ENCODE measurements around the gene SYT13. TPM values are rescaled to one million over a fixed set of nuclear protein-coding genes. Genes with fewer than 3 reads are reported as not detected.

Gene SYT13
- total and polyA plus RNA-seq, 2 of the 4 experiments (the other 2 are of a cell fraction) = not detected

GRCh38 chr11:45287316-45287903 is 1.3 kb upstream of the SYT13 start:
- no peak overlapping the region for H2AK9ac ChIP-seq (replicated peaks; ENCODE audit: low read depth, low read length, poor library complexity)
- no peak overlapping the region for H3K23ac ChIP-seq (ENCODE audit: low read depth, low read length)
- DNase-seq (no peak), ATAC-seq (ENCODE audit: low read depth) (no peak)
- H4K8ac ChIP-seq (ENCODE audit: low read depth in 2 of 2, low read length in 2 of 2) = no peak overlapping the region
- no peaks in the 10 kb centered on the region for H4K20me1 ChIP-seq (ENCODE audit: insufficient read depth, low read length)
- peaks cover 48% of the 10 kb centered on the region for H3K27me3 ChIP-seq (ENCODE audit: control insufficient read depth, insufficient read depth, low read length)
- H3K4ac ChIP-seq (ENCODE audit: low read depth, low read length) = no peak overlapping the region
- H2BK5ac ChIP-seq (ENCODE audit: low read depth, low read length, poor library complexity, severe bottlenecking) = no peak overlapping the region
- no peak overlapping the region for H4K91ac ChIP-seq (ENCODE audit: insufficient read depth, low read depth, low read length)
- WGBS, 2 experiments (ENCODE audit: extremely low coverage in 2 of 2, insufficient read length in 1 of 2) = no CpG with 5 or more reads among the region's 3 CpGs
- H2BK120ac ChIP-seq (ENCODE audit: low read depth, low read length) = no peak overlapping the region
- no peak overlapping the region for H3K4me2 ChIP-seq (ENCODE audit: low read depth, low read length)
- CTCF ChIA-PET = interaction anchor here (1.9 kb wide), 1 partner anchor 177 kb away, joined by 8 read pairs; no protein-coding TSS in a partner anchor
- no TSS peak for BruUV-seq (replicated peaks)
- H3K79me1 ChIP-seq (ENCODE audit: low read depth in 1 of 2, low read length in 2 of 2) = no peaks in the 10 kb centered on the region
- H3K4me1 ChIP-seq (ENCODE audit: control insufficient read depth, insufficient read depth, low read length) = no peaks in the 10 kb centered on the region
- H3K14ac ChIP-seq (replicated peaks; ENCODE audit: low read depth, low read length) = no peak overlapping the region
- H3K9me3 ChIP-seq (ENCODE audit: control insufficient read depth, insufficient read depth, low read length) = peaks cover 9% of the 10 kb centered on the region; the same call in 1 of the 2 replicates
- no peak overlapping the region for H3K18ac ChIP-seq (ENCODE audit: low read depth, low read length)
- no peak overlapping the region for H3K56ac ChIP-seq (ENCODE audit: extremely low read depth, insufficient read depth, low read length)
- no peak overlapping the region for H2AFZ ChIP-seq (replicated peaks; ENCODE audit: low read length, poor library complexity)
- no peak overlapping the region for H3K27ac ChIP-seq (ENCODE audit: insufficient read depth, low read length)
- no peak overlapping the region for H2BK15ac ChIP-seq (ENCODE audit: low read depth, low read length)
- no peak overlapping the region for H2AK5ac ChIP-seq (ENCODE audit: low read depth, low read length)
- no peak overlapping the region for H2BK20ac ChIP-seq (ENCODE audit: low read depth, low read length)
- no peak overlapping the region for H3K9ac ChIP-seq (ENCODE audit: low read depth, low read length)
- H3K4me3 ChIP-seq (ENCODE audit: insufficient read depth, low read depth, low read length) = no peak overlapping the region
- H3K36me3 ChIP-seq (ENCODE audit: control insufficient read depth, insufficient read depth, low read length) = no peaks in the 10 kb centered on the region
- dilution Hi-C loops (cut with HindIII; ENCODE audit: low sequenced_read_pairs, unreplicated experiment) (no loop called here), in situ Hi-C loops (cut with MboI; ENCODE audit: low sequenced_read_pairs) (loop anchor here (25.0 kb wide), 1 partner anchor 600 kb away; no protein-coding TSS in a partner anchor), intact Hi-C loops (cut with micrococcal nuclease) (no loop called here)
- H3K9me1 ChIP-seq (ENCODE audit: insufficient read depth, low read length) = no peaks in the 10 kb centered on the region
- TF ChIP-seq MAFK (IDR thresholded peaks at IDR 0.05; ENCODE audit: low read depth, low read length) (no peak), FOS (IDR thresholded peaks at IDR 0.05; ENCODE audit: low read depth, low read length) (no peak), MAZ (IDR thresholded peaks at IDR 0.05; ENCODE audit: borderline replicate concordance, low read depth, low read length) (no peak), CTCF (conservative IDR thresholded peaks at IDR 0.05; ENCODE audit: low read depth, low read length) (no peak), MXI1 (IDR thresholded peaks at IDR 0.05; ENCODE audit: borderline replicate concordance, low read depth, low read length) (no peak), BHLHE40 (IDR thresholded peaks at IDR 0.05; ENCODE audit: low read depth, low read length) (no peak), USF2 (IDR thresholded peaks at IDR 0.05; ENCODE audit: low read depth, low read length) (no peak)
- POLR2A ChIA-PET (ENCODE audit: unreplicated experiment) = no interaction called here
- no peak overlapping the region for H4K5ac ChIP-seq (ENCODE audit: low read depth, low read length)
